ENCODE results near the gene MINDY1.

Gene MINDY1

GRCh38 chr1:151039521-151039920, 32.8 kb upstream of the MINDY1 start (continued):
- TF ChIP-seq CSRNP3 (CRISPR knock-in tag; IDR thresholded peaks at IDR 0.05) (no peak), CREB5 (CRISPR knock-in tag; IDR thresholded peaks at IDR 0.05; ENCODE audit: low read depth) (no peak), ZFP30 (CRISPR knock-in tag; IDR thresholded peaks at IDR 0.05) (no peak)

- TF ChIP-seq ARNTL (CRISPR knock-in tag; IDR thresholded peaks at IDR 0.05; ENCODE audit: borderline replicate concordance, low read depth) = no peak
- ATAC-seq = no peak
Measured at GRCh38 chr1:151037032-151037431, 30.3 kb upstream of the MINDY1 start.

GRCh38 chr1:151036356-151036755, 29.7 kb upstream of the MINDY1 start, which contains the start of gene BNIPL:
Gene BNIPL (plus strand): TSS chr1:151036586. CDS start chr1:151036726, 140 bp downstream.
- no peak for TF ChIP-seq ZNF8 (CRISPR knock-in tag; IDR thresholded peaks at IDR 0.05)
- TF ChIP-seq ZNF565 (CRISPR knock-in tag; conservative IDR thresholded peaks at IDR 0.05; ENCODE audit: low read depth) = no peak
- no peak for TF ChIP-seq TSHZ2 (CRISPR knock-in tag; IDR thresholded peaks at IDR 0.05)
- TF ChIP-seq ZNF70 (CRISPR knock-in tag; IDR thresholded peaks at IDR 0.05) = no peak
- TF ChIP-seq SNAI2 (CRISPR knock-in tag; IDR thresholded peaks at IDR 0.05) = no peak
- no peak for TF ChIP-seq ISL1 (CRISPR knock-in tag; IDR thresholded peaks at IDR 0.05)
- no peak for TF ChIP-seq GLIS3 (CRISPR knock-in tag; IDR thresholded peaks at IDR 0.05)
- TF ChIP-seq PPARA (CRISPR knock-in tag; IDR thresholded peaks at IDR 0.05; ENCODE audit: borderline replicate concordance) = no peak
- no peak for TF ChIP-seq CSDC2 (CRISPR knock-in tag; IDR thresholded peaks at IDR 0.05)
- no peak for TF ChIP-seq ARNTL (CRISPR knock-in tag; IDR thresholded peaks at IDR 0.05; ENCODE audit: borderline replicate concordance, low read depth)
- no peak for TF ChIP-seq TOX (CRISPR knock-in tag; IDR thresholded peaks at IDR 0.05; ENCODE audit: borderline replicate concordance)
- no peak for TF ChIP-seq ZFP3 (CRISPR knock-in tag; IDR thresholded peaks at IDR 0.05)
- TF ChIP-seq ZFP30 (CRISPR knock-in tag; IDR thresholded peaks at IDR 0.05) = no peak
- ATAC-seq = no peak

- TF ChIP-seq ZC3H10 (CRISPR knock-in tag; IDR thresholded peaks at IDR 0.05) (no peak), TSHZ2 (CRISPR knock-in tag; IDR thresholded peaks at IDR 0.05) (no peak)
- ATAC-seq = no peak
Measured at GRCh38 chr1:151035167-151035566, 28.5 kb upstream of the MINDY1 start.

- no peak for ATAC-seq
- TF ChIP-seq TOX (CRISPR knock-in tag; IDR thresholded peaks at IDR 0.05; ENCODE audit: borderline replicate concordance) = no peak
- TF ChIP-seq GLIS3 (CRISPR knock-in tag; IDR thresholded peaks at IDR 0.05) = no peak
- TF ChIP-seq CREB5 (CRISPR knock-in tag; IDR thresholded peaks at IDR 0.05; ENCODE audit: low read depth) = no peak
- no peak for TF ChIP-seq ZFP30 (CRISPR knock-in tag; IDR thresholded peaks at IDR 0.05)
- no peak for TF ChIP-seq CSRNP3 (CRISPR knock-in tag; IDR thresholded peaks at IDR 0.05)
- TF ChIP-seq POU6F1 (CRISPR knock-in tag; IDR thresholded peaks at IDR 0.05; ENCODE audit: borderline replicate concordance, low read depth) = no peak
- TF ChIP-seq ZC3H10 (CRISPR knock-in tag; IDR thresholded peaks at IDR 0.05) = no peak
- TF ChIP-seq TCF4 (CRISPR knock-in tag; IDR thresholded peaks at IDR 0.05; ENCODE audit: borderline replicate concordance) = no peak
- TF ChIP-seq ESRRG (CRISPR knock-in tag; IDR thresholded peaks at IDR 0.05) = no peak
- no peak for TF ChIP-seq SNAI2 (CRISPR knock-in tag; IDR thresholded peaks at IDR 0.05)
- TF ChIP-seq ZNF70 (CRISPR knock-in tag; IDR thresholded peaks at IDR 0.05) = no peak
- TF ChIP-seq OSR1 (CRISPR knock-in tag; IDR thresholded peaks at IDR 0.05) = no peak
Measured at GRCh38 chr1:151032164-151032563, 25.5 kb upstream of the MINDY1 start.
